Measurements from ENCODE around the gene RPGRIP1.
"Not testable (repeated sequence)": the region's sequence is repeated elsewhere in the genome, so short reads cannot be mapped to it uniquely, and the experiment has no call there.

- TF ChIP-seq CTCF (IDR thresholded peaks at IDR 0.05; ENCODE audit: low read depth, low read length, poor library complexity, severe bottlenecking); EZH2phosphoT487 (IDR thresholded peaks at IDR 0.05; ENCODE audit: borderline replicate concordance, low read length): not testable (repeated sequence)
Measured at GRCh38 chr14:21286516-21286915, 6.6 kb downstream of the RPGRIP1 start.

Data from DOHH2 (cell line).